ENCODE data around the gene OR11H7.
"Not testable (repeated sequence)": the region's sequence is repeated elsewhere in the genome, so short reads cannot be mapped to it uniquely, and the experiment has no call there.

OR11H7 gene
- long read RNA-seq, donor 1: 0 reads
- long read RNA-seq, donor 2, partial matches to known transcripts: 0 of 2 reads
- long read RNA-seq, donor 2, other reads (novel, unspliced or antisense): 0 of 2 reads
- long read RNA-seq, donor 3, partial matches to known transcripts: 0 of 1 reads
- long read RNA-seq, donor 3, other reads (novel, unspliced or antisense): 0 of 1 reads
- long read RNA-seq, donor 4, partial matches to known transcripts: 0 of 1 reads
- long read RNA-seq, donor 4, other reads (novel, unspliced or antisense): 0 of 1 reads
- long read RNA-seq, donor 5: 0 reads
- long read RNA-seq, donor 6: 0 reads
- long read RNA-seq, donor 7: 0 reads
- long read RNA-seq, donor 8: 0 reads

DNA sequence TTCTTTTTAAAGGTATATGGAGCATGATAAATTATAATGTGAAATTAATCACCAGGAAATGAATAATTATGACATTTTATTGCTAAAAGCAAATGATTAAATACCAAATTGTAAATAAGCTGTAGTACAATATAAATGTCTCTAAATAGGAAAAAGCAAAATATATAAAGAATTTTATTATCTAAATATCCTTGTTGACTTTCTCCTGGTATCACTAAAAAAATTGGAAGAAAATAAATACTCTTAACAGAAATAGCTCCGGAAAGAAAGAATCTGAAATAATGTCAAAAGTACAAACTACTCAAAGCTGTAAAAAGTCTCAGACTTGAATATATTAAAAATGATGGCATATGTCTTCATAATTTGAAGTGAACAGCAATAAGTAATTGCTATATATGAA is at the start of gene OR11H7:
Gene OR11H7, plus strand, starts transcription at position 301 of the 400 bp plus-strand sequence.
- no peak for DNase-seq

- DNase-seq: no peak
These were observed 49.6 kb upstream of the OR11H7 start for GRCh38 chr14:20179218-20179617.

- no peak for DNase-seq
These were observed 48.9 kb upstream of the OR11H7 start for GRCh38 chr14:20179880-20180279.

DNA sequence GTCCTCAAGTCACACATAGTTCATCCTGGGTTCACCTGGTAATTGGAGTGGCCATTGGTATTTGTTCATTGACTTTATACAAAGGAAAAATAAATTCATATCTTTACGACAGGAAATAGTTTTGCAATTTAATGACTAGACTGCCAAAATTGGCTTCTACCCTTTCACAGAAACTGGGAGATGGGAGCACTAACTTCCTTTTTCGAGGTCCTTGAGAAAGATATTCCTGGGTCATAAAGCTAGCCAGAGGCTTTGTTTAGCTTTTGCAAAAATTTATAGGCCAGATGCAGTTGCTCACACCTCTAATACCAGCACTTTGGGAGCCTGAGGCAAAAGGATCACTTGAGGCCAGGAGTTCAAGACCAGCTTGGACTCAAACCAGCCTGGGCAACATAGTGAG is 48.3 kb upstream of the OR11H7 start:
- no peak for DNase-seq

DNA sequence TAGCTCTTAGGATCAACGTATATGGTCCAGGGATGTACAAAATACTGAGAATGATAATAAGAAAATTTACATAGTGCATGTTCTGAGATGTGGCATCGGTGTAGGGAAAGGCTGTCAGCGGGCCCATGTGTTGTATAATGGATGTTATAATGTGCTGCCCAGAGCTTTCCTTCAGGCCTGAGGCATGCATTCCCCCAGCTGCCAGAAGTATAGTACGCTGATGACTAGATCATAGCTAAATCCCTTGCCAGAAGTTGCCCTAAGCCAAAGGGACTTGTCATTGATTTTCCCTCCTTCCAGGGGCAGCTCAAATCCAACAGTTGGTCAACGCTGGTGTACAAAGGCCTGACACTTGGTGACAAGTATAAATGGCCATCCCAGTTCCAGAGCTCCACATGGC is 44.6 kb upstream of the OR11H7 start:
- no peak for DNase-seq

- no peak for DNase-seq
These were observed 38.2 kb upstream of the OR11H7 start, which contains the start of gene OR11G2 for GRCh38 chr14:20190596-20190995. OR11G2 (plus strand) TSS chr14:20190896; CDS start chr14:20197438, 6,542 bp downstream.

DNA sequence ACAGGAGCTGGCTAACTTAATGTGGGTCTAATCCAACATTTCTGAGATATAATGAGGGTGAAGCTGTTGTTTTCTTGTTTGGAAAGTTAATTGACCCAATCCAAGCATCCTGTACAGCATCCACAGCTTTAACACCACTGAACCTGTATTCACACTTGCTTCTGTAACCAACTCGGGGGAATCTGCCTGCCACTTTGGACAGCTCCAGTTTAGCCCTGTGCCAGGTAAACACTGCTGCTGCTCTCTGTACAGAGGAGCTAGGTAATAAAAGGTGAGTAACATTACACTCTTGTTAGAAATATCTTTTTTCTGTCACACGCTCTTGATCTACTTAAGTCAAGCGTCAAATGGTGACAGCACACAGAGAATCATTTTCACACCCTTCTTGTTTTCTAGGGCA is 37.4 kb upstream of the OR11H7 start:
- no peak for DNase-seq

DNA sequence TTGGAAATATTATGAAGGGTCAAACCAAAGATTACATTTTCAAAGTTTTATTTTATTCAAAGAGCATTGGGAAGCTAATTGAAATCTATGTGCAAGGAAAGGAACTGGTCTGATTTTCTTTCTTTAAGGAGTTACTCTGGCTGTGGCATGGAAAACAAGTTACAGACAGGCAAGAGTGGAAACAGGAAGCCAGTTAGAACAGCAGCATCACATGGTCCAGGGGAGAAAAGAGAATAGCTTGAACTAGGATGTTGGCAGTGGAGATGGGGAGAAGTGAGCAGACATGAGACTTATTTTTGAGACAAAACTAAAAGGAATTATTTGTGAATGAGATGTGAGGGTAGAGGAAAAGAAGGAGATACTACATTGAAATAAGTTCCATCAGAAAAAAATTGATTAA is 34.7 kb upstream of the OR11H7 start:
- DNase-seq: no peak

- not testable (repeated sequence) for DNase-seq
These were observed 33.6 kb upstream of the OR11H7 start for GRCh38 chr14:20195170-20195569.

- no peak for DNase-seq
These were observed 32.9 kb upstream of the OR11H7 start for GRCh38 chr14:20195911-20196310.

DNA sequence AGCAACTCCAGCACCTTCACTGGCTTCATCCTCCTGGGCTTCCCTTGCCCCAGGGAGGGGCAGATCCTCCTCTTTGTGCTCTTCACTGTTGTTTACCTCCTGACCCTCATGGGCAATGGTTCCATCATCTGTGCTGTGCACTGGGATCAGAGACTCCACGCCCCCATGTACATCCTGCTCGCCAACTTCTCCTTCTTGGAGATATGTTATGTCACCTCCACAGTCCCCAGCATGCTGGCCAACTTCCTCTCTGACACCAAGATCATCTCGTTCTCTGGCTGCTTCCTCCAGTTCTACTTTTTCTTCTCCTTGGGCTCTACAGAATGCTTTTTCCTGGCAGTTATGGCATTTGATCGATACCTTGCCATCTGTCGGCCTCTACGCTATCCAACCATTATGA is 31.3 kb upstream of the OR11H7 start:
- DNase-seq: no peak

DNA sequence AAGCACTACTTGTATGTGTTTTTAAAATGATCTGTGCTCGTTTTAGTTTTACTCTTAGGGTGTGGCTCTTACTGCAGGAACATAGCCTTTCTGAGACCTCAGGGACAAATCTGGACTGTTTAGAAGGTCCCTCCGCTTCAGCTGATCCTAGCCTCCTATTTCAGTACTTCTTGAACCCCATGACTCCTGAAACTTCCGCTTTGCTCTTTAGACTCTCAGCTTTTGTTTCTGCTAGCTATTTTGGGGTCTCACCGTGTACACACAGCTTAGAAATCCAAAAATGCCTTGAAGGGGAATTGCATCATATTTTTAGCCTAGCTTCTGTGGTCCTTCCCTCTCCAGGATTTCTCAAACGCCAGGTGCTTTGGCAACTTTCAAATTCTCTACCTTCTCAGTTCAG is 29.8 kb upstream of the OR11H7 start:
- no peak for DNase-seq

- no peak for DNase-seq
These were observed 24.1 kb upstream of the OR11H7 start for GRCh38 chr14:20204721-20205120.

DNA sequence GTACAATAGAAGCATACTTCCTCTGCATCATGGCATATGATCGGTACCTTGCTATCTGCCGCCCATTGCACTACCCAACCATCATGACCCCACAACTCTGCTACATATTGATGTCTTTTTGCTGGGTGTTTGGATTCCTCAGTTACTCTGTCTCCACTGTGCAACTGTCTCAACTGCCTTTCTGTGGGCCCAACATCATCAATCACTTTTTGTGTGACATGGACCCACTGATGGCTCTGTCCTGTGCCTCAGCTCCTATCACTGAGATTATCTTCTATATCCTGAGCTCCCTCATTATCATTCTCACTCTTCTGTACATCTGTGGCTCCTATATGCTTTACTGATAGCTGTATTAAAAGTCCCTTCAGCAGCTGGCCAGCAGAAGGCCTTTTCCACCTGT is 19.2 kb upstream of the OR11H7 start:
- DNase-seq: no peak

GRCh38 chr14:20212406-20212805 is 16.4 kb upstream of the OR11H7 start:
- DNase-seq: not testable (repeated sequence)

GRCh38 chr14:20215196-20215595 is 13.6 kb upstream of the OR11H7 start:
- DNase-seq: no peak

- DNase-seq: no peak
These were observed 9.7 kb upstream of the OR11H7 start for GRCh38 chr14:20219033-20219432.

GRCh38 chr14:20223410-20223809 is 5.4 kb upstream of the OR11H7 start, which contains the start of gene OR11H6:
OR11H6 (plus strand) TSS chr14:20223710; CDS start chr14:20223710, 0 bp downstream.
- no peak for DNase-seq

- DNase-seq: not testable (repeated sequence)
These were observed 6.6 kb downstream of the OR11H7 start for GRCh38 chr14:20235415-20235814.

DNA sequence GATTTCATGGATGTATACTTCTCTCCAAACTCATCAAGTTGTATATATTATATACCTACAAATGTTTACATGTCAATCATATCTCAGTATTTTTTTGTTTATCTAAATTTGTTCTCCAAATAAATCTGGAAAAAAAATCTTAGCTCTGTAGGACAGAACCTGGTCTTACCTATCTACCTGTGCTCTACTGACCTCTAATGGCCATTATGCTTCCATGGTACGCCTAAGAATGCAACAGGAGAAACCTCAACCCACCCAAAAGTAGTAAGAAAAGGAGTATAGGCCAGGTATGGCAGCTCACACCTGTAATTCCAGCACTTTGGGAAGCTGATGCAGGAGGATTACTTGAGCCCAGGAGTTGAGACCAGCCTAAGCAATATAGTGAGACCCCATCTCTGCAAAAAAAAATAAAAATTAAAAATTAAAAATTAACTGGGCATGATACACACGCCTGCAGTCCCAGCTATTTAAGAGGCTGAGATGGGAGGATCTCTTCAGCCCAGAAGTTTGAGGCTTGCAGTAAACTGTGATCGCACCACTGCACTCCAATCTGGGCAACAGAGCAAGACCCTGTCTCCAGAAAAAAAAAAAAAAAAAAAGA is 19.0 kb downstream of the OR11H7 start:
- no peak for DNase-seq

DNA sequence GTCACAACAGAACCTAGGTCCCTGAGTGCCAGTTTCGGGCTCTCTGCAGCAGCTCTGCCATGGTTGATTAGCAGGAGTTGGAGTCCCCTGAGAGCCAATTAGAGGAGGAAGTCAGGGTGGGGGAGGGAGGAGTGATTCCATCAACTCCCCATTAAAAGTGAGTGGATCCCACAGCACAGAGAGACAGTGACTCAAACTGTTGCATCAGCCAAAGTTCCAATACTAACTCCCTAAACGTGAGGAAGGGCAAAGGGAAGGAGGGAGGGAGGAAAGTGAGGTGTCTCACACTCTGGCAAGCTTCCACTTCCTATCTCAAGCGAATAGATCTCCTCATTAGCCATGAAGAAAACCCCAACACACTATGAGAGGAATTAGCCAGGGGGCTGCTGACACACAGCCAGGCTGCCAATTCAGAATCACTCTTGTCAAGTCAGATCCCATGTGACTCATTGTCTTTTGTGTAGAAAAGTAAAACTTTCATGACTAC is 33.9 kb downstream of the OR11H7 start:
- no peak for DNase-seq

DNA sequence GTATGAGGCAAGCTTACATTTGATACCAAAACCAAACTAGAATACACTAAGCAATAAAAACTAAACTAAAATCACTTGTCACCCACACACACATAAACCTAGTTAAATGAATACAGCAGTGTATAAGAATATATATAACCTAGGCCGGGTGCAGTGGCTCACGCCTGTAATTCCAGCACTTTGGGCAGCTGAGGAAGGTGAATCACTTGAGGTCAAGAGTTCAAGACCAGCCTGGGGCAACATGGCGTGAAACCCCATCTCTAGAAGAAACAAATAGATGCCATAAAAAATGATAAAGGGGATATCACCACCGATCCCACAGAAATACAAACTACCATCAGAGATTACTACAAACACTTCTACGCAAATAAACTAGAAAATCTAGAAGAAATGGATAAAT is 35.6 kb downstream of the OR11H7 start:
- not testable (repeated sequence) for DNase-seq

GRCh38 chr14:20274062-20274461 is 45.3 kb downstream of the OR11H7 start:
- DNase-seq: no peak

- DNase-seq: no peak
These were observed 48.6 kb downstream of the OR11H7 start for GRCh38 chr14:20277409-20277808.
